Measurements from ENCODE around the gene FXN. TPM values are rescaled to one million over a fixed set of nuclear protein-coding genes. Genes with fewer than 3 reads are reported as not detected.
"Not testable (repeated sequence)": the region's sequence is repeated elsewhere in the genome, so short reads cannot be mapped to it uniquely, and the experiment has no call there.

The FXN gene
- polyA plus RNA-seq (2011; rRNA removed) = 9.2 and 14.8 TPM in 2 replicates
- 4.3 and 4.7 TPM in 2 replicates for polyA minus RNA-seq (2011; rRNA and poly(A)+ RNA removed)

DNA sequence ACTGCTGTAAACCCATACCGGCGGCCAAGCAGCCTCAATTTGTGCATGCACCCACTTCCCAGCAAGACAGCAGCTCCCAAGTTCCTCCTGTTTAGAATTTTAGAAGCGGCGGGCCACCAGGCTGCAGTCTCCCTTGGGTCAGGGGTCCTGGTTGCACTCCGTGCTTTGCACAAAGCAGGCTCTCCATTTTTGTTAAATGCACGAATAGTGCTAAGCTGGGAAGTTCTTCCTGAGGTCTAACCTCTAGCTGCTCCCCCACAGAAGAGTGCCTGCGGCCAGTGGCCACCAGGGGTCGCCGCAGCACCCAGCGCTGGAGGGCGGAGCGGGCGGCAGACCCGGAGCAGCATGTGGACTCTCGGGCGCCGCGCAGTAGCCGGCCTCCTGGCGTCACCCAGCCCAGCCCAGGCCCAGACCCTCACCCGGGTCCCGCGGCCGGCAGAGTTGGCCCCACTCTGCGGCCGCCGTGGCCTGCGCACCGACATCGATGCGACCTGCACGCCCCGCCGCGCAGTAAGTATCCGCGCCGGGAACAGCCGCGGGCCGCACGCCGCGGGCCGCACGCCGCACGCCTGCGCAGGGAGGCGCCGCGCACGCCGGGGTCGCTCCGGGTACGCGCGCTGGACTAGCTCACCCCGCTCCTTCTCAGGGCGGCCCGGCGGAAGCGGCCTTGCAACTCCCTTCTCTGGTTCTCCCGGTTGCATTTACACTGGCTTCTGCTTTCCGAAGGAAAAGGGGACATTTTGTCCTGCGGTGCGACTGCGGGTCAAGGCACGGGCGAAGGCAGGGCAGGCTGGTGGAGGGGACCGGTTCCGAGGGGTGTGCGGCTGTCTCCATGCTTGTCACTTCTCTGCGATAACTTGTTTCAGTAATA, at the start of gene FXN:
Gene FXN (plus strand): TSS at position 315 of the 871 bp plus-strand sequence. CDS start 31 bp downstream, at position 346.
- ChIA-PET POLR2A (no interaction called here), CTCF (interaction anchor here (0.6 to 2.1 kb wide), 32 partner anchors 10 to 1862 kb away, joined by 3 to 22 read pairs (median 4); no protein-coding TSS in a partner anchor)
- TF ChIP-seq, protein P1, sequence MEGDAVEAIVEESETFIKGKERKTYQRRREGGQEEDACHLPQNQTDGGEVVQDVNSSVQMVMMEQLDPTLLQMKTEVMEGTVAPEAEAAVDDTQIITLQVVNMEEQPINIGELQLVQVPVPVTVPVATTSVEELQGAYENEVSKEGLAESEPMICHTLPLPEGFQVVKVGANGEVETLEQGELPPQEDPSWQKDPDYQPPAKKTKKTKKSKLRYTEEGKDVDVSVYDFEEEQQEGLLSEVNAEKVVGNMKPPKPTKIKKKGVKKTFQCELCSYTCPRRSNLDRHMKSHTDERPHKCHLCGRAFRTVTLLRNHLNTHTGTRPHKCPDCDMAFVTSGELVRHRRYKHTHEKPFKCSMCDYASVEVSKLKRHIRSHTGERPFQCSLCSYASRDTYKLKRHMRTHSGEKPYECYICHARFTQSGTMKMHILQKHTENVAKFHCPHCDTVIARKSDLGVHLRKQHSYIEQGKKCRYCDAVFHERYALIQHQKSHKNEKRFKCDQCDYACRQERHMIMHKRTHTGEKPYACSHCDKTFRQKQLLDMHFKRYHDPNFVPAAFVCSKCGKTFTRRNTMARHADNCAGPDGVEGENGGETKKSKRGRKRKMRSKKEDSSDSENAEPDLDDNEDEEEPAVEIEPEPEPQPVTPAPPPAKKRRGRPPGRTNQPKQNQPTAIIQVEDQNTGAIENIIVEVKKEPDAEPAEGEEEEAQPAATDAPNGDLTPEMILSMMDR (IDR thresholded peaks at IDR 0.05; ENCODE audit: insufficient read depth, low read depth, low read length) = peak; percentile 98
- H3K27me3 ChIP-seq (ENCODE audit: control insufficient read depth, insufficient read depth, low read length) = no peaks in the 10 kb centered on the region; the same call in 1 of the 2 replicates
- H3K4me3 ChIP-seq (ENCODE audit: low read depth, low read length) = peak within 1 kb of the TSS; percentile 60
- no peaks in the 10 kb centered on the region for H3K36me3 ChIP-seq (ENCODE audit: control insufficient read depth, insufficient read depth, low read length)
- no peak for DNase-seq (ENCODE audit: low read depth)

DNA sequence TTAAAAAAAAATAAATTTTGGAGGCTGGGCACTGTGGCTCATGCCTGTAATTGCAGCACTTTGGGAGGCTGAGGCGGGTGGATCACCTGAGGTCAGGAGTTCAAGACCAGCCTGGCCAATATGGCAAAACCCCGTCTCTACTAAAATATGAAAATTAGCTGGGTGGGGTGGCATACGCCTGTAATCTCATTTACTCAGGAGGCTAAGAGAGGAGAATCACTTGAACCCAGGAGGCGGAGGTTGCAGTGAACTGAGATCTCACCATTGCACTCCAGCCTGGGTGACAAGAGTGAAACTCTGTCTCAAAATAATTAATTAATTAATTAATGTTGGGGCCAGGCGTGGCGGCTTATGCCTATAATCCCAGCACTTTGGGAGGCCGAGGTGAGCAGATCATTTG, 48.6 kb upstream of the FXN start:
- not testable (repeated sequence) for DNase-seq (ENCODE audit: low read depth)

GRCh38 chr9:68991457-68991856, 44.1 kb upstream of the FXN start:
- H3K36me3 ChIP-seq (ENCODE audit: control insufficient read depth, insufficient read depth, low read length) = no peaks in the 10 kb centered on the region
- no peak overlapping the region for H3K4me3 ChIP-seq (ENCODE audit: low read depth, low read length)
- DNase-seq (ENCODE audit: low read depth) = no peak
- TF ChIP-seq, protein P1 (IDR thresholded peaks at IDR 0.05; ENCODE audit: insufficient read depth, low read depth, low read length) = no peak
- CTCF ChIA-PET = no interaction called here
- POLR2A ChIA-PET = no interaction called here
- no peaks in the 10 kb centered on the region; the same call in 1 of the 2 replicates for H3K27me3 ChIP-seq (ENCODE audit: control insufficient read depth, insufficient read depth, low read length)

More for the DNA sequence above, 48.6 kb upstream of the FXN start:
- POLR2A ChIA-PET; H3K36me3 ChIP-seq (ENCODE audit: control insufficient read depth, insufficient read depth, low read length); H3K4me3 ChIP-seq (ENCODE audit: low read depth, low read length); CTCF ChIA-PET; H3K27me3 ChIP-seq (ENCODE audit: control insufficient read depth, insufficient read depth, low read length): not testable (repeated sequence)

DNA sequence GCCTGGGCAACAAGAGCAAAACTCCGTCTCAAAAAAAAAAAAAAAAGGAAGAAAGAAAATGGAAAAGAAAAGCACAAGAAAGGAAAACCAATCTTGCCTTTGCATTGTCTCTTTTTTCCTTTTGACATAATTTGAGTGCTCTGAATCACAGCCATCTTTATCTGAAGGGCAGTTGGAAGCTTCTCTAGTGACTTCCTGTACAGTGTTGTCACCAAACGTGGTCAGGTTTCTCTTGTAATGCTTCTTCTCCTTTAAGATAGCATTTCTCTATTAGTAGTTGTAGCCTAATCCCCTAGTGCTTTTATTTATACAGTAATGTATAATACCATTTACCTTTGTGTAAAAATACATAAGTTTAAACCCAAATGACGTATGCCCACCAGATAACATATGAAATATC, 39.8 kb upstream of the FXN start:
- Histone ChIP-seq H3K36me3 (ENCODE audit: control insufficient read depth, insufficient read depth, low read length) (no peaks in the 10 kb centered on the region), H3K27me3 (ENCODE audit: control insufficient read depth, insufficient read depth, low read length) (peaks cover 2% of the 10 kb centered on the region), H3K4me3 (ENCODE audit: low read depth, low read length) (no peak overlapping the region)
- TF ChIP-seq, protein P1 (IDR thresholded peaks at IDR 0.05; ENCODE audit: insufficient read depth, low read depth, low read length) = no peak
- DNase-seq (ENCODE audit: low read depth) = no peak
- ChIA-PET POLR2A (no interaction called here), CTCF (interaction anchor here (1.1 kb wide), 1 partner anchor 48 kb away, joined by 3 read pairs; no protein-coding TSS in a partner anchor)

- CTCF ChIA-PET = interaction anchor here (1.4 kb wide), 1 partner anchor 12 kb away, joined by 3 read pairs; no protein-coding TSS in a partner anchor
- peaks cover 2% of the 10 kb centered on the region for H3K27me3 ChIP-seq (ENCODE audit: control insufficient read depth, insufficient read depth, low read length)
- DNase-seq (ENCODE audit: low read depth) = no peak
- POLR2A ChIA-PET = no interaction called here
- H3K4me3 ChIP-seq (ENCODE audit: low read depth, low read length) = no peak overlapping the region
- no peaks in the 10 kb centered on the region for H3K36me3 ChIP-seq (ENCODE audit: control insufficient read depth, insufficient read depth, low read length)
- TF ChIP-seq, protein P1 (IDR thresholded peaks at IDR 0.05; ENCODE audit: insufficient read depth, low read depth, low read length) = no peak
These were observed 39.1 kb upstream of the FXN start for GRCh38 chr9:68996462-68996861.

All from BJ (cell line).